PC-3 (cell line): ENCODE data around the gene CBLN1. TPM values are rescaled to one million over a fixed set of nuclear protein-coding genes. Genes with fewer than 3 reads are reported as not detected.

Source experiments
- ATAC-seq: fragments of 200-7000 bp; cut with Tn5 transposase; 2 replicates; pipeline ENCODE4 v1.9.1; 2020; ENCODE audit warnings: mild to moderate bottlenecking, moderate library complexity
- BruUV-seq: library from RNA; stranded (reverse); fragments of 400-500 nt; replicated peaks from 2 replicates; lab custom pipeline; 2021; lab: Mats Ljungman, UMichigan
- CTCF ChIA-PET: fragments of 300-600 bp; sonication (Branson Sonifier 250); formaldehyde crosslinking; loops from one replicate; lab custom pipeline; 2022; ENCODE audit warnings: antibody characterized with exemption; lab: Charles Lee
- POLR2A ChIA-PET: fragments of 300-600 bp; sonication (Branson Sonifier 250); formaldehyde crosslinking; loops from one replicate; lab custom pipeline; 2022; ENCODE audit warnings: antibody characterized with exemption; ENCODE audit not compliant: unreplicated experiment; lab: Charles Lee
- DNase-seq: peaks from one replicate; pipeline ENCODE4 v3.0.0-alpha.2; 2015
- H2AFZ ChIP-seq: fragments of 300-600 bp; sonication (generic); 2 replicates; pipeline ENCODE4 v1.6.0; 2016; ENCODE audit warnings: antibody characterized with exemption, low read length
- H3F3A ChIP-seq: fragments of 300-600 bp; sonication (generic); one replicate; pipeline ENCODE4 v1.6.0; 2017; ENCODE audit warnings: antibody characterized with exemption, low read length, control low read depth, mild to moderate bottlenecking; ENCODE audit not compliant: unreplicated experiment
- H3K27ac ChIP-seq: fragments of 300-600 bp; sonication (generic); 2 replicates; pipeline ENCODE4 v1.5.1; 2016; ENCODE audit warnings: mild to moderate bottlenecking, low read length
- H3K27me3 ChIP-seq: fragments of 300-600 bp; sonication (generic); 2 replicates; pipeline ENCODE4 v1.6.1; 2016; ENCODE audit warnings: low read length, mixed read lengths
- H3K36me3 ChIP-seq: fragments of 300-600 bp; sonication (generic); 2 replicates; pipeline ENCODE4 v1.6.1; 2016; ENCODE audit warnings: low read depth, mixed run types, low read length, mixed read lengths
- H3K4me1 ChIP-seq: fragments of 300-600 bp; sonication (generic); 2 replicates; pipeline ENCODE4 v1.5.1; 2016; ENCODE audit warnings: low read length; ENCODE audit not compliant: insufficient read depth
- H3K4me2 ChIP-seq: fragments of 300-600 bp; sonication (generic); 2 replicates; pipeline ENCODE4 v1.6.0; 2016; ENCODE audit warnings: low read length
- H3K4me3 ChIP-seq: fragments of 300-600 bp; sonication (generic); 2 replicates; pipeline ENCODE4 v1.5.1; 2016; ENCODE audit warnings: mild to moderate bottlenecking, low read length, mixed read lengths
- H3K79me2 ChIP-seq: fragments of 300-600 bp; sonication (generic); 2 replicates; pipeline ENCODE4 v1.6.1; 2017; ENCODE audit warnings: low read length, mixed read lengths
- H3K9ac ChIP-seq: fragments of 300-600 bp; sonication (generic); 2 replicates; pipeline ENCODE4 v1.6.0; 2016; ENCODE audit warnings: mild to moderate bottlenecking, low read length
- H3K9me2 ChIP-seq: fragments of 300-600 bp; sonication (generic); replicated peaks from 2 replicates; pipeline ENCODE4 v1.6.1; 2016; ENCODE audit warnings: mixed run types, low read length, mixed read lengths
- H3K9me3 ChIP-seq: fragments of 300-600 bp; sonication (generic); 2 replicates; pipeline ENCODE4 v1.6.1; 2016; ENCODE audit warnings: low read length, mixed read lengths
- H4K20me1 ChIP-seq: fragments of 300-600 bp; sonication (generic); 2 replicates; pipeline ENCODE4 v1.6.1; 2016; ENCODE audit warnings: low read length, mixed read lengths
- EZH2 ChIP-seq: fragments of 300-600 bp; sonication (generic); IDR thresholded peaks from one replicate; pipeline ENCODE4 v1.6.1; 2017; ENCODE audit warnings: antibody characterized with exemption, mild to moderate bottlenecking, low read length; ENCODE audit not compliant: unreplicated experiment
- EZH2phosphoT487 ChIP-seq: fragments of 300-600 bp; sonication (generic); IDR thresholded peaks from 2 replicates; pipeline ENCODE4 v1.6.1; 2018; ENCODE audit warnings: mild to moderate bottlenecking, antibody characterized with exemption, low read length, borderline replicate concordance
- intact Hi-C: fragments of 100-400 bp; cut with micrococcal nuclease; formaldehyde crosslinking; loops from 2 replicates; pipeline ENCODE4 v1.9.0; 2023
- total RNA-seq: library from RNA; depleted of rRNA; stranded (reverse); fragments of >200 nt; gene quantifications from 2 replicates; pipeline ENCODE4 v1.2.3, GENCODE V29; 2014
- TF ChIP-seq, protein P1 (sequence below): fragments of 300-600 bp; sonication (generic); conservative IDR thresholded peaks from 2 replicates; pipeline ENCODE4 v1.5.1; 2017; ENCODE audit warnings: antibody characterized with exemption, low read depth, mild to moderate bottlenecking, low read length

Gene CBLN1
- total RNA-seq, 1 experiment from 2014 or later: 0.04 TPM

DNA sequence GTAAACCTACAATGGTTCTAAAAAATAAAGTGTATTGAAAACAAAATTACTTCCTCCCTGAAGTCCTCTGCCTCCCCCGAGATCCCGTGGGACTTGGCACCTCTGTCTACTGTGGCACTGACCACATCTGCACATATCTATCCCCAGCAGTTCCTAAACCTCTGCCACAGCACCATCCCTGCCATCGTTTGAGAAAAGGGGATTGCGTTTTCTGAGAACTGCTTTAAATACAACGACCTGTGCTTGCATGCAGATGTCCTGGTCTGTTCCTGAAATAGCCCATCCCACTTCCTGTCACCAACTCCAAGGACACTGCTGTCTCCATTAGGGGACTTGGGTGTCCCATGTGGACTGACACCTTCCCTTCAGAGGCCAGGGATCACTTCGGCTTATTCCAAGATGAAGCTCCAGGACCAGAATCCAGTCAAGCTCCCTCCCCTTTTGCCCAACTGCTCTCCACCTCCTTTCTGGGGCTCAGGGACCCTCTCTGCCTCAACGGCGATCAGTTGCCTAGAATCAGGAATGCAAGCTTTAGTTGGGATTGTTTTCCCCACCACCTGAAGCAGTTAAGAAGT, 20.6 kb downstream of the CBLN1 start:
- H3K9ac ChIP-seq: no peak overlapping the region
- H3K4me1 ChIP-seq: no peaks in the 10 kb centered on the region
- H3K79me2 ChIP-seq: no peaks in the 10 kb centered on the region
- no peak overlapping the region for H2AFZ ChIP-seq
- ATAC-seq (no peak), DNase-seq (no peak)
- H3K36me3 ChIP-seq: no peaks in the 10 kb centered on the region
- no peak overlapping the region for H3K4me3 ChIP-seq
- intact Hi-C loops: no loop called here
- no peaks in the 10 kb centered on the region for H4K20me1 ChIP-seq
- no peak overlapping the region for H3K27ac ChIP-seq
- no peaks in the 10 kb centered on the region for H3K9me3 ChIP-seq
- BruUV-seq: no TSS peak
- H3K27me3 ChIP-seq: no peaks in the 10 kb centered on the region
- ChIA-PET POLR2A (no interaction called here), CTCF (no interaction called here)
- no peaks in the 10 kb centered on the region for H3K9me2 ChIP-seq
- no peaks in the 10 kb centered on the region for H3F3A ChIP-seq
- TF ChIP-seq, protein P1, sequence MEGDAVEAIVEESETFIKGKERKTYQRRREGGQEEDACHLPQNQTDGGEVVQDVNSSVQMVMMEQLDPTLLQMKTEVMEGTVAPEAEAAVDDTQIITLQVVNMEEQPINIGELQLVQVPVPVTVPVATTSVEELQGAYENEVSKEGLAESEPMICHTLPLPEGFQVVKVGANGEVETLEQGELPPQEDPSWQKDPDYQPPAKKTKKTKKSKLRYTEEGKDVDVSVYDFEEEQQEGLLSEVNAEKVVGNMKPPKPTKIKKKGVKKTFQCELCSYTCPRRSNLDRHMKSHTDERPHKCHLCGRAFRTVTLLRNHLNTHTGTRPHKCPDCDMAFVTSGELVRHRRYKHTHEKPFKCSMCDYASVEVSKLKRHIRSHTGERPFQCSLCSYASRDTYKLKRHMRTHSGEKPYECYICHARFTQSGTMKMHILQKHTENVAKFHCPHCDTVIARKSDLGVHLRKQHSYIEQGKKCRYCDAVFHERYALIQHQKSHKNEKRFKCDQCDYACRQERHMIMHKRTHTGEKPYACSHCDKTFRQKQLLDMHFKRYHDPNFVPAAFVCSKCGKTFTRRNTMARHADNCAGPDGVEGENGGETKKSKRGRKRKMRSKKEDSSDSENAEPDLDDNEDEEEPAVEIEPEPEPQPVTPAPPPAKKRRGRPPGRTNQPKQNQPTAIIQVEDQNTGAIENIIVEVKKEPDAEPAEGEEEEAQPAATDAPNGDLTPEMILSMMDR: no peak
- TF ChIP-seq EZH2: no peak
- no peak for TF ChIP-seq EZH2phosphoT487
- H3K4me2 ChIP-seq: no peak overlapping the region

DNA sequence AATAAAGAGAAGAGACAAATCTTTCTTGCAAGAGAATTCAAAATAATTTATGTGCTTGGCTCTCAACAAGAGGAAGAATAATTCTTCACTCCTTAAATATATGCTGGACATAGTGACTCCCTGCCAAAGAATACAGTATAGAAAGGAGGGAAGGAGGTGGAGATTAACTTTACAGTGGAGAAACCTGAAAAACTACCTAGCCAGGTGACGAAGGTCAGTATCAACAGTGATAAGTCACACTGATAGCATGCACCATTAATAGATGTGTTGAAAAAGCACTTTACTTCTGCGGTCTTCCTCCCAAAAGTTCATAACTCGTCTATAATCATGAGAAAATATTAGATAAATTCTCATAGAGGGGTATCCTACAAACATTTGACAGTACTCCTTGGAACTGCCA, 21.4 kb downstream of the CBLN1 start:
- Histone ChIP-seq H3K9me3 (no peaks in the 10 kb centered on the region), H4K20me1 (no peaks in the 10 kb centered on the region), H3K4me2 (no peak overlapping the region), H3K79me2 (no peaks in the 10 kb centered on the region), H3K9me2 (no peaks in the 10 kb centered on the region), H3K27me3 (no peaks in the 10 kb centered on the region), H3K9ac (no peak overlapping the region), H3K4me1 (no peaks in the 10 kb centered on the region), H3F3A (no peaks in the 10 kb centered on the region), H3K4me3 (no peak overlapping the region), H3K27ac (no peak overlapping the region), H3K36me3 (no peaks in the 10 kb centered on the region), H2AFZ (no peak overlapping the region)
- POLR2A ChIA-PET: no interaction called here
- intact Hi-C loops: no loop called here
- CTCF ChIA-PET: no interaction called here
- no TSS peak for BruUV-seq
- DNase-seq (no peak), ATAC-seq (no peak)
- TF ChIP-seq EZH2phosphoT487 (no peak), EZH2 (no peak)
- TF ChIP-seq, protein P1: no peak

DNA sequence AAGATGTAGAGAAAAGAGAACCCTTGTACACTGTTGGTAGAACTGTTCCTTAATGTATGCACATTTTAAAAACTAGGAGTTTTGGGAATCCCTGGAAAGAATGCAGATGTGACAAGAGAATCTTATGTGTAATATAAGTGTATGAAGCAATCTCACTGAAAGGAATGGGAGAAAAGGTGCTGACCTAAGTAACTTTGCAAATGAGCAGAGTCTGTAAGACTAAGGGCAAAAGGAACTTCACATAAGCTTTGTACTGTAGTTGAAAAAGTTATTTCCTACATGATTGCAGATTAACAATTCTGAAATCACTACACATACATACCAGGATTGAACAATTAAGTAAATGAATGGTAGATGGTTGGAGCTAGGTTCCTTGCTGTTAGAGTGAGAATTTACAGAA, 22.3 kb downstream of the CBLN1 start:
- CTCF ChIA-PET: no interaction called here
- no peak for TF ChIP-seq EZH2phosphoT487
- TF ChIP-seq EZH2: no peak
- H4K20me1 ChIP-seq: no peaks in the 10 kb centered on the region
- H3K27ac ChIP-seq: no peak overlapping the region
- intact Hi-C loops: no loop called here
- H3K4me1 ChIP-seq: no peaks in the 10 kb centered on the region
- no peaks in the 10 kb centered on the region for H3F3A ChIP-seq
- H3K27me3 ChIP-seq: no peaks in the 10 kb centered on the region
- ATAC-seq: no peak
- no peak overlapping the region for H3K4me2 ChIP-seq
- H3K36me3 ChIP-seq: no peaks in the 10 kb centered on the region
- POLR2A ChIA-PET: no interaction called here
- no TSS peak for BruUV-seq
- H3K79me2 ChIP-seq: no peaks in the 10 kb centered on the region
- no peaks in the 10 kb centered on the region for H3K9me3 ChIP-seq
- no peak overlapping the region for H3K4me3 ChIP-seq
- H3K9ac ChIP-seq: no peak overlapping the region
- no peak for DNase-seq
- H3K9me2 ChIP-seq: no peaks in the 10 kb centered on the region
- H2AFZ ChIP-seq: no peak overlapping the region
